Activated naive CD4-positive, alpha-beta T cell treated with anti-CD3 and anti-CD28 coated beads for 36 hours (primary cell): ENCODE results near the gene ACOX2. TPM values are rescaled to one million over a fixed set of nuclear protein-coding genes. Genes with fewer than 3 reads are reported as not detected.
A peak's percentile ranks its signal among the peaks of the same experiment; 100 is the strongest.

Experiments
- CTCF ChIA-PET: fragments of 350-600 bp; sonication (Branson Sonifier 250); formaldehyde crosslinking; loops from one replicate; lab custom pipeline; 2021; ENCODE audit warnings: antibody characterized with exemption; lab: Charles Lee
- DNase-seq: peaks from one replicate; pipeline ENCODE4 v3.0.0-alpha.2; 2020
- H3K27ac Mint-ChIP-seq: one replicate; pipeline ENCODE4 v1.8.0; 2021; ENCODE audit warnings: mild to moderate bottlenecking, mixed read lengths
- H3K27me3 Mint-ChIP-seq: one replicate; pipeline ENCODE4 v1.8.0; 2021; ENCODE audit warnings: low read depth, mixed read lengths
- H3K36me3 Mint-ChIP-seq: one replicate; pipeline ENCODE4 v1.8.0; 2021; ENCODE audit warnings: low read depth, mixed read lengths
- H3K4me1 Mint-ChIP-seq: one replicate; pipeline ENCODE4 v1.8.0; 2021; ENCODE audit warnings: low read depth, mixed read lengths
- H3K4me3 Mint-ChIP-seq: one replicate; pipeline ENCODE4 v1.8.0; 2021; ENCODE audit warnings: mild to moderate bottlenecking, moderate library complexity, mixed read lengths
- H3K9me3 Mint-ChIP-seq: one replicate; pipeline ENCODE4 v1.8.0; 2021; ENCODE audit warnings: mixed read lengths
- intact Hi-C: fragments of 100-400 bp; cut with micrococcal nuclease; formaldehyde crosslinking; loops from one replicate; pipeline ENCODE4 v1.15.1; 2023
- total RNA-seq, 2 experiments: library from RNA; stranded (reverse); gene quantifications; one replicate each; pipeline ENCODE4 v1.2.3, GENCODE V29; 2021

ACOX2 gene
- total RNA-seq, 2 experiments from 2014 or later, result not detected

DNA sequence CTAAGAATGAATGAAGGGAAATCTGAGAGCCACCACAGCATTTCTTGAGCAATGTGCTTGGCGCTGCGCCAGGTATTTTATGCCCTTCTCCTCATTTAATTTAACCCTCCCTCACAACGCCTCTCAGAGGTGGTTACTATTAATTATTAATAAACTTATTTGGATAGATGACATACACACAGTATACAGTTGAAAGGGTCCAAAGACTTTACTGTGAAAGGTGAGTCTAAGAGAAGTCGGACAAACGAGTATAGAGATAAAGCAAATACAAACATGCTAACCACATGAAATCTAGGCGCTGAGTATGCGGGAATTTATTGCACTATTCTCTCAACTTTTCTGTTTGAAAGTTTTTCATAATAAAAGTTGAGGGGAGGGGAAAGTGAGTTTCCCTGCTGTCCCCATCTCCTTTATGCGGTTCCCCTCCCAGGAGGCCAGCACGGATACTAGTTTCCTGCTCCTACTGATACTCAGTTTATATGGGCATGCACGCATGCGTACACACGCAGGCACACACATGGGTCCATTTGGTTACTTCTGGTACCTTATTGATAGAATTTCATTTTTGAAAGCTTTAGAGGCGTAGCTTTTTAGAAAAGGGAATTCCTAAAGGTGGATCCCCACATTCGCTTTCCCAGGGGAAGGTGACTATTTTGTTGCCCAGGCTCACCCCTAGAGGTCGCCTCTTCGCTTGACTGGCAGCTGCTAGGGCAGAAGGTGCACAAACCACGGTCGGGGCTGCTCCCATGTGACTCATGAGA is 73.6 kb downstream of the ACOX2 start:
- H3K36me3 Mint-ChIP-seq, result no peaks in the 10 kb centered on the region
- H3K4me1 Mint-ChIP-seq, result peaks cover 15% of the 10 kb centered on the region
- H3K9me3 Mint-ChIP-seq, result no peaks in the 10 kb centered on the region
- H3K27me3 Mint-ChIP-seq, result peaks cover 3% of the 10 kb centered on the region
- DNase-seq, result peak; percentile 92
- CTCF ChIA-PET, result interaction anchor here (0.6 to 2.4 kb wide), 18 partner anchors 10 to 1933 kb away, joined by 3 to 11 read pairs (median 4); partner anchors contain the start of genes HTD2, KCTD6, PDHB and RPP14
- intact Hi-C loops, result loop anchor here (1.0 to 2.0 kb wide), 7 partner anchors 8 to 167 kb away; partner anchors contain the start of genes HTD2, KCTD6, PDHB and RPP14
- H3K27ac Mint-ChIP-seq, result peak overlapping the region; percentile 61
- H3K4me3 Mint-ChIP-seq, result peak overlapping the region; percentile 16

DNA sequence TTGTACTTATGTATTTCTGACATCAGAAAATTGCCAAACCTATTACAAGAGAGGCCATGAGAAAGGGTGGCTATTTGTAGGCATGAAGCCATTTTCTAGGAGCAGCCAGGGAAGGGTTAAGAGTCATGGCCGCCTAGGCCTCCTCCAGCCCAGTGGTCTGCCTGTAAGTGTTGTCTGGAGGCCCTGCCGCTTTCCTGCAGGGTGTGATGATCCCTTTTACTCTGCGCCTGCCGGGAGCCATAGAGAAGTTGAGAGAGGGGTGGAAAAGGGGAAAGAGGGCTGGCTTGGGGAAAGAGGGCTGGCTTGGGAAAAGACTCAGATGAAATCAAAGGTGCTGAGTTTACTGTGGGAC is 74.2 kb downstream of the ACOX2 start:
- H3K27me3 Mint-ChIP-seq, result peaks cover 3% of the 10 kb centered on the region
- intact Hi-C loops, result loop anchor here (1.0 to 2.0 kb wide), 7 partner anchors 8 to 167 kb away; partner anchors contain the start of genes HTD2, KCTD6, PDHB and RPP14
- no peak overlapping the region for H3K27ac Mint-ChIP-seq
- H3K4me1 Mint-ChIP-seq, result peaks cover 15% of the 10 kb centered on the region
- CTCF ChIA-PET, result no interaction called here
- no peak overlapping the region for H3K4me3 Mint-ChIP-seq
- no peaks in the 10 kb centered on the region for H3K36me3 Mint-ChIP-seq
- DNase-seq, result no peak
- H3K9me3 Mint-ChIP-seq, result no peaks in the 10 kb centered on the region

DNA sequence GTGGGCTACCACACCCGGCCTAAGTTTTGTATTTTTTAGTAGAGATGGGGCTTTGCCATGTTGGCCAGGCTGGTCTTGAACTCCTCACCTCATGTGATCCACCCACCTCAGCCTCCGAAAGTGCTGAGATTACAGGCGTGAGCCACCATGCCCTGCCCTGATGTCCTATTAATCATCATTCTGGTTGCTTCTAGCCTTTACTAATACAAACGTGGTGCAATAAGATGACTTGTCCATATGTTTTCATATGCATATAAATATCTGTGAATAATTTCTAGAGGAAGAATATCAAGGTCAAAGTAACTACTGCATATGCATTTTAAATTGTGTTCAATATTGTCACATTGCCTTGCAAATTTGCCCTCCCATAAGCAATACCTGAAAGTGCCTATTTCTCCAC is 77.8 kb downstream of the ACOX2 start:
- intact Hi-C loops, result no loop called here
- H3K4me1 Mint-ChIP-seq, result peaks cover 8% of the 10 kb centered on the region
- H3K9me3 Mint-ChIP-seq, result peaks cover 18% of the 10 kb centered on the region
- H3K4me3 Mint-ChIP-seq, result no peak overlapping the region
- CTCF ChIA-PET, result interaction anchor here (0.9 kb wide), 1 partner anchor 76 kb away, joined by 3 read pairs; no protein-coding TSS in a partner anchor
- peaks cover 3% of the 10 kb centered on the region for H3K27me3 Mint-ChIP-seq
- peaks cover 9% of the 10 kb centered on the region for H3K36me3 Mint-ChIP-seq
- DNase-seq, result no peak
- no peak overlapping the region for H3K27ac Mint-ChIP-seq

Other genes with a start within 250 kb of the ACOX2 start
- gene RPP14, start 230.9 kb downstream of the ACOX2 start, total RNA-seq, result 10 to 100 TPM; 12.1 to 14.4 TPM
- gene HTD2, start 230.7 kb downstream of the ACOX2 start, total RNA-seq, result 1 to 10 TPM; 6.9 to 8.1 TPM
- gene PXK, start 204.3 kb downstream of the ACOX2 start, total RNA-seq, result 10 to 100 TPM; 44.7 to 46.1 TPM
- gene PDHB, start 103.4 kb downstream of the ACOX2 start, total RNA-seq, result 10 to 100 TPM; 51.6 to 53.7 TPM
- gene KCTD6, start 45.1 kb downstream of the ACOX2 start, total RNA-seq, result 1 to 10 TPM; 8.4 to 9.9 TPM
- gene FAM107A, start 40.2 kb upstream of the ACOX2 start, total RNA-seq, result not detected
- not detected for gene FAM3D, start 129.6 kb upstream of the ACOX2 start, total RNA-seq